H9 (cell line): ENCODE results near the gene COPE. TPM values are rescaled to one million over a fixed set of nuclear protein-coding genes. Genes with fewer than 3 reads are reported as not detected.
A peak's percentile ranks its signal among the peaks of the same experiment; 100 is the strongest.

Source experiments
- DNase-seq: peaks from one replicate; pipeline ENCODE4 v3.0.0-alpha.2; 2017
- H2AFZ ChIP-seq: one replicate; pipeline ENCODE4 v1.6.1; 2013; ENCODE audit warnings: mild to moderate bottlenecking, low read length, control low read depth, moderate library complexity
- H2AK5ac ChIP-seq: 2 replicates; pipeline ENCODE4 v1.6.1; 2013; ENCODE audit warnings: low read length, control low read depth, mixed read lengths; ENCODE audit not compliant: insufficient read length
- H2BK120ac ChIP-seq: one replicate; pipeline ENCODE4 v1.6.1; 2013; ENCODE audit warnings: low read depth, mild to moderate bottlenecking, low read length, control low read depth, inconsistent platforms; ENCODE audit not compliant: poor library complexity, severe bottlenecking
- H2BK12ac ChIP-seq: 2 replicates; pipeline ENCODE4 v1.6.1; 2013; ENCODE audit warnings: low read length, control low read depth, mixed read lengths, low read depth; ENCODE audit not compliant: insufficient read length
- H2BK15ac ChIP-seq: 2 replicates; pipeline ENCODE4 v1.6.1; 2013; ENCODE audit warnings: low read depth, low read length, control low read depth
- H2BK20ac ChIP-seq: one replicate; pipeline ENCODE4 v1.6.1; 2013; ENCODE audit warnings: low read depth, mild to moderate bottlenecking, low read length, control low read depth, inconsistent platforms; ENCODE audit not compliant: poor library complexity, severe bottlenecking
- H2BK5ac ChIP-seq: 2 replicates; pipeline ENCODE4 v1.6.1; 2013; ENCODE audit warnings: low read length, control low read depth, mixed read lengths; ENCODE audit not compliant: insufficient read length
- H3K14ac ChIP-seq: 2 replicates; pipeline ENCODE4 v1.6.1; 2013; ENCODE audit warnings: low read length, control low read depth; ENCODE audit not compliant: insufficient read depth
- H3K18ac ChIP-seq: 2 replicates; pipeline ENCODE4 v1.6.1; 2013; ENCODE audit warnings: low read depth, mild to moderate bottlenecking, mixed read lengths, low read length, control low read depth; ENCODE audit not compliant: insufficient read length
- H3K23ac ChIP-seq: 2 replicates; pipeline ENCODE4 v1.6.1; 2013; ENCODE audit warnings: low read length, control low read depth, mixed read lengths, low read depth; ENCODE audit not compliant: insufficient read length
- H3K23me2 ChIP-seq: 2 replicates; pipeline ENCODE4 v1.6.1; 2013; ENCODE audit warnings: low read depth, mild to moderate bottlenecking, mixed read lengths, low read length, control low read depth; ENCODE audit not compliant: insufficient read length, poor library complexity, severe bottlenecking
- H3K27ac ChIP-seq: 2 replicates; pipeline ENCODE4 v1.5.1; 2013; ENCODE audit warnings: low read length, control low read depth, mixed read lengths, low read depth; ENCODE audit not compliant: insufficient read length
- H3K27me3 ChIP-seq: 2 replicates; pipeline ENCODE4 v1.6.1; 2013; ENCODE audit warnings: low read length, control low read depth, inconsistent platforms; ENCODE audit not compliant: insufficient read depth
- H3K4ac ChIP-seq: 2 replicates; pipeline ENCODE4 v1.6.1; 2013; ENCODE audit warnings: low read depth, mild to moderate bottlenecking, control low read depth, inconsistent platforms, low read length, moderate library complexity
- H3K4me1 ChIP-seq: 2 replicates; pipeline ENCODE4 v1.6.1; 2013; ENCODE audit warnings: low read length, control low read depth, inconsistent platforms; ENCODE audit not compliant: insufficient read depth
- H3K4me2 ChIP-seq: 2 replicates; pipeline ENCODE4 v1.6.1; 2013; ENCODE audit warnings: low read length, control low read depth, mixed read lengths; ENCODE audit not compliant: insufficient read length, insufficient read depth
- H3K56ac ChIP-seq: 2 replicates; pipeline ENCODE4 v1.6.1; 2013; ENCODE audit warnings: low read depth, mild to moderate bottlenecking, mixed read lengths, low read length, control low read depth; ENCODE audit not compliant: insufficient read length
- H3K79me1 ChIP-seq: 2 replicates; pipeline ENCODE4 v1.6.1; 2013; ENCODE audit warnings: low read depth, mild to moderate bottlenecking, moderate library complexity, low read length, control low read depth, inconsistent platforms; ENCODE audit not compliant: insufficient read depth, poor library complexity, severe bottlenecking
- H3K79me2 ChIP-seq: 2 replicates; pipeline ENCODE4 v1.6.1; 2013; ENCODE audit warnings: low read length, control low read depth, inconsistent platforms; ENCODE audit not compliant: insufficient read depth
- H3K9ac ChIP-seq: 2 replicates; pipeline ENCODE4 v1.6.1; 2013; ENCODE audit warnings: low read length, control low read depth, mixed read lengths; ENCODE audit not compliant: insufficient read length; ENCODE audit errors: extremely low read depth
- H3K9me3 ChIP-seq: one replicate; pipeline ENCODE4 v1.6.1; 2013; ENCODE audit warnings: low read depth, low read length, inconsistent platforms; ENCODE audit not compliant: control insufficient read depth
- H3T11ph ChIP-seq: one replicate; pipeline ENCODE4 v1.6.1; 2013; ENCODE audit warnings: mild to moderate bottlenecking, low read length, control low read depth, inconsistent platforms
- H4K20me1 ChIP-seq: one replicate; pipeline ENCODE4 v1.6.1; 2013; ENCODE audit not compliant: control insufficient read depth, insufficient read length, insufficient read depth
- H4K5ac ChIP-seq: 2 replicates; pipeline ENCODE4 v1.6.1; 2013; ENCODE audit warnings: low read depth, mild to moderate bottlenecking, mixed read lengths, low read length, control low read depth; ENCODE audit not compliant: insufficient read length
- H4K8ac ChIP-seq: replicated peaks from 2 replicates; pipeline ENCODE4 v1.6.1; 2013; ENCODE audit warnings: low read length, control low read depth, mixed read lengths, low read depth; ENCODE audit not compliant: insufficient read length
- H4K91ac ChIP-seq: 2 replicates; pipeline ENCODE4 v1.6.1; 2013; ENCODE audit warnings: low read depth, mild to moderate bottlenecking, moderate library complexity, mixed read lengths, low read length, control low read depth; ENCODE audit not compliant: insufficient read length
- H3K27ac Mint-ChIP-seq, 3 experiments: 2 replicates in 2 of 3; 3 replicates in 1 of 3; pipeline ENCODE4 v1.8.0; 2020 to 2021; ENCODE audit warnings: mixed read lengths in 3 of 3, mild to moderate bottlenecking in 1 of 3, moderate library complexity in 1 of 3
- H3K27me3 Mint-ChIP-seq: 2 replicates; pipeline ENCODE4 v1.8.0; 2021; ENCODE audit warnings: low read depth, mild to moderate bottlenecking, moderate library complexity, mixed read lengths
- H3K36me3 Mint-ChIP-seq, 3 experiments: 2 replicates in 2 of 3; 3 replicates in 1 of 3; pipeline ENCODE4 v1.8.0; 2020 to 2021; ENCODE audit warnings: low read depth in 3 of 3, mixed read lengths in 3 of 3; ENCODE audit not compliant: insufficient read depth in 1 of 3
- H3K4me1 Mint-ChIP-seq, 2 experiments: 2 replicates each; pipeline ENCODE4 v1.8.0; 2020; ENCODE audit warnings: mixed read lengths in 2 of 2
- H3K4me3 Mint-ChIP-seq, 2 experiments: 2 replicates in 1 of 2; 3 replicates in 1 of 2; pipeline ENCODE4 v1.8.0; 2020 to 2021; ENCODE audit warnings: mild to moderate bottlenecking in 2 of 2, mixed read lengths in 2 of 2, moderate library complexity in 1 of 2
- H3K9me3 Mint-ChIP-seq, 2 experiments: 2 replicates in 1 of 2; 3 replicates in 1 of 2; pipeline ENCODE4 v1.8.0; 2020; ENCODE audit warnings: mild to moderate bottlenecking in 2 of 2, mixed read lengths in 2 of 2, moderate library complexity in 1 of 2
- WGBS: extraction: QIAGEN DNeasy Blood & Tissue Kit; methylation state at CpG from one replicate; pipeline ENCODE4 v1.1.7; 2013; ENCODE audit warnings: missing lambda C conversion rate, low lambda C conversion rate, mixed read lengths; ENCODE audit not compliant: insufficient read length; ENCODE audit errors: extremely low coverage; 5-methylcytosine and 5-hydroxymethylcytosine counted together
- total RNA-seq: library from RNA; stranded (reverse); gene quantifications from 2 replicates; pipeline ENCODE4 v1.2.1, GENCODE V29; 2021
- TF ChIP-seq, protein P1 (sequence below): fragments of 200-600 bp; sonication (generic); conservative IDR thresholded peaks from 3 replicates; pipeline ENCODE4 v1.8.0; 2021; ENCODE audit warnings: antibody characterized with exemption, mild to moderate bottlenecking

The COPE gene
- total RNA-seq, 1 experiment from 2014 or later: 198 TPM

DNA sequence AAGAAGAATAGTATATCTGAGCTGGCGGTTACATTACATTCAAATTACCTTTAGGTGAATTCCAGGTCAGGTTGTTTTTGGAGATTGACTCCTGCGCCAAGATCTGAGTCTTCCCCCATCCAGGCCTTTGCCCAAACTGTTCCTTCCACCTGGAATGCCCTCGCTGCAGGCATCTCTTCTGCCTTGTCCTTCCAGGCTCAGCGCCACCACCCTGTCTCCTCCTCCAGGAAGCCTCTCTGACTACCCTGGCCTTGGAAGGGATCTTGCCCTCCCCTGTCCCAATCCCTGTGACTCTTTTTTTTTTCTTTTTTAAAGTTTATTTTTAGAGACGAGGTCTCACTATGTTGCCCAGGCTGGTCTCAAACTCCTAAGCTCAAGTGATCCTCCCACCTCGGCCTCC, 23.5 kb upstream of the COPE start:
- H4K8ac ChIP-seq: no peak overlapping the region
- WGBS: no CpG with 5 or more reads among the region's 6 CpGs
- peaks cover 51% of the 10 kb centered on the region for H3K27me3 Mint-ChIP-seq
- H3K4me2 ChIP-seq: no peak overlapping the region
- H3K23me2 ChIP-seq: peaks cover 7% of the 10 kb centered on the region
- no peak overlapping the region for H2BK5ac ChIP-seq
- no peak overlapping the region for H3K27ac ChIP-seq
- no peak overlapping the region for H3K9ac ChIP-seq
- no peak overlapping the region for H2BK120ac ChIP-seq
- no peak overlapping the region for H3K23ac ChIP-seq
- no peaks in the 10 kb centered on the region for H3K9me3 ChIP-seq
- H2AK5ac ChIP-seq: no peak overlapping the region
- H3K4ac ChIP-seq: no peak overlapping the region
- H3K4me1 ChIP-seq: no peaks in the 10 kb centered on the region
- no peak overlapping the region for H3K14ac ChIP-seq
- H3K18ac ChIP-seq: no peak overlapping the region
- peaks cover 11 to 29% of the 10 kb centered on the region in 2 experiments for H3K4me1 Mint-ChIP-seq
- no peak overlapping the region for H4K91ac ChIP-seq
- H2BK12ac ChIP-seq: no peak overlapping the region
- H3K36me3 Mint-ChIP-seq: peaks cover 5 to 14% (median 6%) of the 10 kb centered on the region in 3 experiments; a peak in 6 of 7 replicates
- no peak overlapping the region for H2AFZ ChIP-seq
- H4K20me1 ChIP-seq: no peaks in the 10 kb centered on the region
- H3K9me3 Mint-ChIP-seq: no peaks in the 10 kb centered on the region; a peak in 1 of 5 replicates
- no peak overlapping the region for H3T11ph ChIP-seq
- peak overlapping the region in 1 of 2 experiments; percentile 71; a peak in 3 of 5 replicates for H3K4me3 Mint-ChIP-seq
- TF ChIP-seq, protein P1, sequence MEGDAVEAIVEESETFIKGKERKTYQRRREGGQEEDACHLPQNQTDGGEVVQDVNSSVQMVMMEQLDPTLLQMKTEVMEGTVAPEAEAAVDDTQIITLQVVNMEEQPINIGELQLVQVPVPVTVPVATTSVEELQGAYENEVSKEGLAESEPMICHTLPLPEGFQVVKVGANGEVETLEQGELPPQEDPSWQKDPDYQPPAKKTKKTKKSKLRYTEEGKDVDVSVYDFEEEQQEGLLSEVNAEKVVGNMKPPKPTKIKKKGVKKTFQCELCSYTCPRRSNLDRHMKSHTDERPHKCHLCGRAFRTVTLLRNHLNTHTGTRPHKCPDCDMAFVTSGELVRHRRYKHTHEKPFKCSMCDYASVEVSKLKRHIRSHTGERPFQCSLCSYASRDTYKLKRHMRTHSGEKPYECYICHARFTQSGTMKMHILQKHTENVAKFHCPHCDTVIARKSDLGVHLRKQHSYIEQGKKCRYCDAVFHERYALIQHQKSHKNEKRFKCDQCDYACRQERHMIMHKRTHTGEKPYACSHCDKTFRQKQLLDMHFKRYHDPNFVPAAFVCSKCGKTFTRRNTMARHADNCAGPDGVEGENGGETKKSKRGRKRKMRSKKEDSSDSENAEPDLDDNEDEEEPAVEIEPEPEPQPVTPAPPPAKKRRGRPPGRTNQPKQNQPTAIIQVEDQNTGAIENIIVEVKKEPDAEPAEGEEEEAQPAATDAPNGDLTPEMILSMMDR: no peak
- H3K79me2 ChIP-seq: no peaks in the 10 kb centered on the region
- H3K79me1 ChIP-seq: no peaks in the 10 kb centered on the region
- no peak overlapping the region for H4K5ac ChIP-seq
- H3K56ac ChIP-seq: no peak overlapping the region
- H3K27me3 ChIP-seq: no peaks in the 10 kb centered on the region
- H3K27ac Mint-ChIP-seq: 0 out of 7 replicates have a peak overlapping the region, but pooled peaks of 1 of the 3 experiments have one; percentile 47
- no peak for DNase-seq
- H2BK20ac ChIP-seq: no peak overlapping the region
- no peak overlapping the region for H2BK15ac ChIP-seq
